GM19025 (cell line): Measurements from ENCODE around the gene LGALS7B.

Source experiments
- ATAC-seq: cut with Tn5 transposase; IDR thresholded peaks from one replicate; pipeline ENCODE4 v1.9.1; 2021; ENCODE audit warnings: mild to moderate bottlenecking, low read depth, moderate library complexity; ENCODE audit not compliant: unreplicated experiment

The LGALS7B gene

GRCh38 chr19:38839816-38840582 is 51.0 kb downstream of the LGALS7B start:
- ATAC-seq: no peak

- no peak for ATAC-seq
Observed at GRCh38 chr19:38840583-38840968, 51.6 kb downstream of the LGALS7B start.
